ENCODE data around the gene FNIP2.
"Not testable (repeated sequence)": the region's sequence is repeated elsewhere in the genome, so short reads cannot be mapped to it uniquely, and the experiment has no call there.

The FNIP2 gene

DNA sequence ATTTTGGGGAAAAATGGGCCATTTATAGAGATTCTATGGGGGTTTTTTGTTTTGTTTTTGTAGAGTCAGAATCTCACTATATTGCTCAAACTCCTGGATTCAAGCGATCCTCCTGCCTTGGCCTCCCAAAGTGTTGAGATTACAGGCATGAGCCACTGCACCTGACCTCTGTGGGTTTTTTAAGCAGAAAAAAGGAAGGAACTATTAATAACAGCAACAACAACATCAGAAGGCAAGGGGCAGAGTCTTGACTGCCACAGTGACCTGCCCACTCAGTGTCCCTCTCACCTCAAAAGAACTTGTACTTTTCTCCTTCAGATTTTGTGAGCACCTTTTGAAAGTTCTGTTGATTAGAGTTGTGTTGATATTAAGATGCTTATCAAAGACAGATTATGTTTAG, 48.1 kb downstream of the FNIP2 start:
- DNase-seq = no peak

DNA sequence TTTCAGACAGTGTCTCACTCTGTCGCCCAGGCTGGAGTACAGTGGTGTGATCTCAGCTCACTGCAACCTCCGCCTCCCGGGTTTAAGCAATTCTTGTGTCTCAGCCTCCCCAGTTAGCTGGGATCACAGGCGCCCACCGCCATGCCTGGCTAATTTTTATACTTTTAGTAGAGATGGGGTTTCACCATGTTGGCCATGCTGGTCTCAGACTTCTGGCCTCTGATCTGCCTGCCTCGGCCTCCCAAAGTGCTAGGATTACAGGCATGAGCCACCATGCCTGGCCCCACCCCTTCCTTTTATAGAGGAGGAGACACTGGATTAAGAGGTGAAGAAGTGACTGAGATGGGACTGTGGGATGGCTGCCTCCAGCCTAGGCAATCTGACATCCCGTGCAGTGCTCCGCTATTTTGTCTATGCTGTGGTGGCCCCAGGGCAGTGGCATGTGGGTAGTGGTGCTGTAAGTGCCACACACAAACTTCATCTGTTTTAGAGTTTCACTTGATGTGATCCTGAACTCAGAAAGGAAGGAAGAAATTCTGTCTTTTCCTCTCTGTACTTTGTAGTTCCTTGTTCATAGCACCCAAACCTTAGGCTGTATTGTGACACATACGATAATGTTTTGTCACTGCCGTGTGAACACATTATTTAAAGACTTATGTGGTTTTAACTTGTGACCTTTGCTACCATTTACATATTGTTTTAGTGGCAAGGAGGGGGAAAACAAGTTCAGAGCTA, 48.9 kb downstream of the FNIP2 start:
- no peak for DNase-seq

- no peak for DNase-seq
Observed at GRCh38 chr4:158818560-158819140, 49.8 kb downstream of the FNIP2 start.

DNA sequence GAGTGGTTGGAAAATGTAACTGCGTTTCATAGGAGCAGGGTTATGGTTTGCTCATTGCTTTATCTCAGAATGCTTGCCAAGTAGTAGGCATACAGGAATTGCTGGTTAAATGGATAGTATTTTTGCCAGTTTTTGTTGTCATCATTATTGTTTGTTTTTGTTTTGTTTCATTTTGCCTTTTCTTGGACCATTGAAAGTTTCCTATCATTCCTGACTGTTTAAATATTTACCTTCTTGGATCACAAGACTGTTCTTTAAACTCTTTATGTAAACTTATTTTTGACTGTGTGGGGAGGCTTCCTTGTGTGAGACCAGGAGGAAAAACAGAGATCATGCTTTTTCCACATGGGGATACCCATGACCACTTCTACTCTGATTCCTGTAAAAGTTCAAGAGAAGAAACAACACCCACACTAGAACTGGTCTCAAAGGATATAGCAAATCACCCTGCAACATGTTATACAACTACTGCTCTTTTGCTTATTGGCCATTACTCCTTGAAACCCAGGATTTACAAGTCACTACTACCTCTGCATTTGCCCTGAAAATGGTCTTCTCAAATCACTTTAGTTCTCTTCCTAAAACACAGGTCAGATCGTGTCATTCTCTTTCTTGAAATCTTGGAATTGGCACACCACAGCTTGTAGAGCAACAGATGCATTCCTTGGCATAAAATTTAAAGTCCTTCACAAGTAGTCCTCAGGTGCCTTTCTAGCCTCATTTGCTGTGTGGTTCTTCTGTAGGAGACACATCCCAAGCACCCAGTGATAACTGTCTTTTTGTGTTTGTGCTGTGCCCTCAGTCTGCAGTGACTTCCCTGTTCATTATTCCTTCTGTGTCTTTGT, 51.3 kb downstream of the FNIP2 start:
- DNase-seq = no peak

DNA sequence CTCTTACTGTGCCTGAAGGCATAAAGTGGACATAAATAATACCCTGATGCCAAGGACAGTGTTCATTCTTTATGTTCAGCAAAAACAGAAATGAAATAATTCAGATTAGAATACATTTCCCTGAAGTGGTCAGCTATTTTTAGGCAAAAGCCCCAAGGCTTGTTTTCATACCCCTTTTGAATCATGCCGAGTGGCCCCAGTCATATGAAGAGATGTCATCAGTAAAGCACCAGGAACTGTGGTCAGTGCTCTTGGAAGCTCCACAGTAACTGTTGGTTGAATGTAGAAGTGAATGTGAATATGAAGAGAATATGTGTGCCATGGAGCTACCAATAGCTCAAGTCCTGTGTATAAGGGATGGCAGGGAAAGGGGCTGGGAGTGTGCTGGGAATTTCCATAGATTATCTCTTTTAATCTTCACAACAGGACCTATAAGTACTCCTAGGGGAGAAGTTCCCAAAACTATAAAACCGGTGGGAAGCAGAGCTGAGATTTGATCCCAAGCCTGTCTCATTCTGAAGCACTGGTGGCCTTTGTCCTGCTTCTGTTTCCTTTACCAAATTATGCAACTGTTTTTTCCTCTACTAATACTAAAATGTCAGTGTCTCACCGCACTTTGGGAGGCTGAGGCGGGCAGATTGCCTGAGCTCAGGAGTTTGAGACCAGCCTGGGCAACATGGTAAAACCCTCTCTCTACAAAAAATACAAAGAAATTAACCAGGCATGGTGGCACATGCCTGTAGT, 52.6 kb downstream of the FNIP2 start:
- peak in 1 of 5 donors; percentile 61 for DNase-seq

- DNase-seq = no peak
Observed at GRCh38 chr4:158822348-158822747, 53.5 kb downstream of the FNIP2 start.

GRCh38 chr4:158823461-158823873, 54.6 kb downstream of the FNIP2 start:
- peak in 1 of 5 donors; percentile 61 for DNase-seq

- DNase-seq = no peak
Observed at GRCh38 chr4:158824425-158825274, 55.8 kb downstream of the FNIP2 start.

DNA sequence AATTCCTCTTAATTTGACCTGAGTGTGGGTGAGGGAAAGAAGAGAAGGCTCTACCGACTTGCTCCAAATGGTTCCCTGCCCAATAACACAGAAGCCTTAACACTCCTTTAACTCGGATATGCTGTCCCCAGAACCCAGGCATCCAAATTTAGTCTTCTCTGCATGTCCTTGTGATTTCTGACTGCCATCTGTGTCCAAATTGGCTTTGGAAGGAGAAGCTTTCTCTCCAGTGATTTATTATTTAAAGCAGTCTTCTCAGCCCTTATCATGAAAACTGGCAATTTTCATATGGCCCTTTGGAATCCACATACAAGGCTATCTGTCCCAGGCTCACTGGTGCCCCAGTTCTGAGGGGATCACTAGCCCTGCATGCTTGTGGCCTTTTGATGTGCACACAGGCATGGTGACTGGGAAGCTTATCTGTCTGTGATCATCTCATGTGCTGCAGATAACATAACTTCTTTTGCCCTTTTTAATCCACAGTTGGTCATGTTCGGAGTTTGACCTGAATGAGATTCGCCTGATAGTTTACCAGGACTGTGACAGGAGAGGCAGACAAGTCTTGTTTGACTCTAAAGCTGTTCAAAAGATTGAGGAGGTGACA, 56.7 kb downstream of the FNIP2 start:
- DNase-seq = no peak

GRCh38 chr4:158826057-158826456, 57.2 kb downstream of the FNIP2 start:
- DNase-seq = no peak

DNA sequence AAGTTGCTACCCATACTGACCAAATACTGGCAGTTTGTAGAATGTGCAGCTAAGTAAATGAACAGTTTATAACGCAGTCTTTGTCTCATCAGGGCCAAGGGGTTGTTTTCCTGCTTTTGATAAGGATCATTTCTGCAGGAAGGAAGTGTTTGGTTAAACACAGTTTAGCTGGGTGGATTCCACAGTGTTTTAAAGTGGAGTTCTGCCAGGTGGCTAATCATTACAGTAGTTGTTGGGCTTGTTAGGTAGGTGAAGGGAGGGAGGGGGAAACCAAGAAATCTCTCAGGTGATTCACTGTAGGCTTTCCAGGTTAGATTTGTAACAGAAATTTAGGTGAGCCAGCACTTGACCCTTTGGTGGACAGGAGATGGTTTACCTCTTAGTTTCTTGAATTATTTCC, 58.1 kb downstream of the FNIP2 start:
- DNase-seq = peak in 1 of 5 donors; percentile 21

GRCh38 chr4:158827543-158827981, 58.7 kb downstream of the FNIP2 start:
- DNase-seq = no peak

DNA sequence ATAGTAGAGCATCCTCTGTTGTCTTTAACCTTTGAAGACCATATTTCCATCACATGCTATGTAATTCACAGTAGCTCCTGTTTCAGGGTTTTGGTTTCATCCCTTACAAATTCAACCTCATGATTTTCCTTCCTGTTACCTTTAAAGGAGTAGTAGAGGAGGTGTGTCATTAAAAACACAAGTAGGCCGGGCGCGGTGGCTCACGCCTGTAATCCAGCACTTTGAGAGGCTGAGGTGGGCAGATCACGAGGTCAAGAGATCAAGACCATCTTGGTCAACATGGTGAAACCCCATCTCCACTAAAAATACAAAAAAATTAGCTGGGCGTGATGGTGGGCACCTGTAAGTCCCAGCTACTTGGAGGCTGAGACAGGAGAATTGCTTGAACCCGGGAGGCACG, 59.3 kb downstream of the FNIP2 start:
- DNase-seq = not testable (repeated sequence)

DNA sequence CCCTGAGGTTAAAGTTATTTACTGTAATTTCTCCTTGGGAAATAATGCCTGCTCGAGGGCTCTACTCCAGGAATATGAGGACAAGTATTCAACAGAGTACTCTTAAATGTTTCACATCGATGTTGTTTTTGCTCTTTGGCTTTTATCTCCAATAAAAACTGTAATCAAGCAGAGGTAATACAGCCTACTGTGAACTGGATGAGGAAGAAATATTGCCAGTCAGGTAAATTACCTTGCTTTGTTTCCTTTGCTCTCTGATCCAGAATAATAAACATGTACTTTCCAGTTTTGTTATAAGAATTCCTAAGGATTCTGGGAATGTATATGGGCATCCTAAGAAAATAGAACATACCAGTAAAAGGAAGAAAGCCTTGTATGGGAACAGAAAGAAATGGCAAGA, 60.4 kb downstream of the FNIP2 start:
- DNase-seq = no peak

GRCh38 chr4:158833602-158834001, 64.8 kb downstream of the FNIP2 start:
- no peak for DNase-seq

DNA sequence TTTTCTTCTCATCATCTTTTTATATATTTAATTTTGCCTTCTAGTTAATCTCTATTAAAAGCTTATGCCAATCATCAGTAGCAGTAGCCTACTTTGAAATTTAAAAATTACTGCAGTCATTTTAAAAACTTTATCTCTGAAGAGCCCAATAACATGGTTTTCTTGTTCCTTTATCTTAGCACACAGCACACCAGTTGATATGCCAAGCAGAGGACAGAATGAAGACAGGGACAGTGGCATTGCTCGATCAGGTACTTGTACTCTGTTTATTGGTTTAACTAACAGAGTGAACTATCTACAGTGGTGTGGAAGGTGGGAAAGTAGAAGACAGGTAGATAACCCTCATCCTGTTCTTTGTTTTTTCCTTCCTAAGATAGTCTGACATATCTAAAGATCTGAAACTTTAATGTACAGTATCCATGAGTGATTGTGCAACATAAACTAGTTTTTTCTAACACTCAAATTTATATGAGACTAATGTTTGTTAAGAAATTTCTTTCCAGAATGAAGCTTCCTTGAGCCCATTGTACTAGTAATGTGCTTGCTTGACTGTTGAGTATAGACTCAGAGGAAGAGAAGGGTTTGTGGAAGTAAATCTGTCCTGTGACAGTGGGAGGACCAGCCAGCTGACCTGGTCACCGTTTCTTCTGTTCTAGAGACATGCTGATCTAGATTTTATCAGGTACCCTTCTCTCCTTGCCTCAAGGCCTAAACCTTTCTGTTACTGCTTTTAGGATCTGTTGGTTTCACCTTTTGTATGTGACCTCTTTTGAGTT, 66.6 kb downstream of the FNIP2 start:
- DNase-seq = no peak

DNA sequence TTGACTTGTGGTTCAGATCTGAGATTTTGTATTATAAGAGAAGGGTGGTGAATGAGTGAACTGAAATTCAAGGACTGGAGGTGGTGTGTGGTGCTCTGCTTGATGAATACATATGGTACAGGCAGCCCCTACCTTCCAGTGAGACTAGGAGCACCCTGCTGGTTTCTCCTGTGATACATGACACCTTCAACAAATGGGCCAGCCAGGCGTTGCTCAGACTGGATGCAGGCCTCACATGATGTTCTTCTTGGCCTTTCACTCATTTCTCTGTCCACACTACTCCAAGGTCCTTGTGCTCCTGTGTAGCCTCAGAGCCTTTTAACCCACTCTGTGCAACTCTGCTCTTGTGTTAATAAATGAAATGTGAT, 67.2 kb downstream of the FNIP2 start:
- DNase-seq = no peak

DNA sequence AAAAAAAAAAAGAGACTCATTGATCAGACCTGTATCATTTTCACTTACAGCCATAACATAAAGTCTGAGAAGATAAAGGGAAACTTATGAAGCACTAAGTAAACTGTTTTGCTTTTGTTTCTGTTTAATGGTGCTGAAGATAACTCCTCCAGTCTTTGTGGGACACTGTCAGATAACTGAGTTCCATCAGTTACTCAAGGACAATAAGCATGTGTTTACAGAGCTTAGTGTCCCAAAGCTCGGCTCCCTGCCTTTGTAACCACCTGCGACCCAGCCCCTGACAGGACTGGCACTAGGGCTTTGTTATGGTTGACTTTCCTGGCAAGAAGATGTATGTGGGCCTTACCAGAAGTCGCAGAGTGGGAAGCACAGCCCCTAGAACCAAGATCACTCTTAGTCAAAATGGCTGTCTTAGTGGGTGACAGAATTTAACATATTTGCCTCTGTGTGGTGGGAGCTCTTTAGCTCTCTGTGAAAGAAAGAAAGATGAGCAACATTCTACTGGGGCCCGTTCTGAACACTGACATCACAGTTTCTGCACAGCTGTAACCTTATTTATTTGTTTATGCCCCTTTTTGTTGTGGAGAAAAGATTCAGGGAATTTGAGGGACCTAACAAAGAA, 68.1 kb downstream of the FNIP2 start:
- DNase-seq = no peak

DNA sequence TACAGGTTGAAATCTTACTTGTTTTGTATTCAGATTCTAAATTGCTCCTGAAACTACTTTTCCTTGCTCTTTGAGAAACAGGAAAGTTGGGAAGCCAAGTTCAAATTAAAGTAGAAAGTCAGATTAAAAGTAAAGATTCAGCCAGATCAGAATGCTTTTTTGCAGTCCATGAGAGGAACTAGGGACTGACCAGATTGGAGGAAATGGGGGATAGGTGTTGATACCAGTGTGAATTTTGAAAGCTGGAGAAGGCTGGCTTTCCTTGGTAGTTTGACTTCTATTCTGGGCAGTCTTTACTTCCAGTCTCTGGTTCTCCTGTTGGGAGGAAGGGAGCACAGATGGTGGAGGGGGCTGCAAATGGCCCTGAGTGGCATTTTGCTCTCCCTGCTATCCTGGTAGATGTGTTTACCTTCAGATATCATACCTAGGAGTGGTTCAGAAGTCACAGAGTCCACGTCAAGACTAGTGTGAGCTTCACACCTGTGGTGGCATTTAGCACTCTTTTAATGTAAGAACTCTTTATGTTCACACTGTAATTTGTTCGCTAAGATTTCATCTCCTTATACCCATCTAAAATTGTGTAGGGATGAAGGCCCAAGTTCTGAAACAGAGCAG, 68.8 kb downstream of the FNIP2 start:
- no peak for DNase-seq

- DNase-seq = no peak
Observed at GRCh38 chr4:158840131-158840530, 71.3 kb downstream of the FNIP2 start.

All from T-helper 1 cell (primary cell).